ENCODE measurements around the gene PTK6.
A peak's percentile ranks its signal among the peaks of the same experiment; 100 is the strongest.
"Not testable (repeated sequence)": the region's sequence is repeated elsewhere in the genome, so short reads cannot be mapped to it uniquely, and the experiment has no call there.

PTK6 gene
- 1.4 to 4.5 (median 2.5) reads per million in 17 experiments for total RNA-seq

- DNase-seq = peak; percentile 77 to 93 (median 89)
Observed at GRCh38 chr20:63536997-63537524, at the start of gene PTK6. Gene PTK6, minus strand, starts transcription at chr20:63537376. Its CDS starts 62 bp downstream, at chr20:63537314.

GRCh38 chr20:63586797-63587196, 49.6 kb upstream of the PTK6 start:
- no peak for DNase-seq

GRCh38 chr20:63585616-63586565, 48.7 kb upstream of the PTK6 start:
- DNase-seq = no peak

- DNase-seq = no peak
Observed at GRCh38 chr20:63582382-63583063, 45.3 kb upstream of the PTK6 start.

DNA sequence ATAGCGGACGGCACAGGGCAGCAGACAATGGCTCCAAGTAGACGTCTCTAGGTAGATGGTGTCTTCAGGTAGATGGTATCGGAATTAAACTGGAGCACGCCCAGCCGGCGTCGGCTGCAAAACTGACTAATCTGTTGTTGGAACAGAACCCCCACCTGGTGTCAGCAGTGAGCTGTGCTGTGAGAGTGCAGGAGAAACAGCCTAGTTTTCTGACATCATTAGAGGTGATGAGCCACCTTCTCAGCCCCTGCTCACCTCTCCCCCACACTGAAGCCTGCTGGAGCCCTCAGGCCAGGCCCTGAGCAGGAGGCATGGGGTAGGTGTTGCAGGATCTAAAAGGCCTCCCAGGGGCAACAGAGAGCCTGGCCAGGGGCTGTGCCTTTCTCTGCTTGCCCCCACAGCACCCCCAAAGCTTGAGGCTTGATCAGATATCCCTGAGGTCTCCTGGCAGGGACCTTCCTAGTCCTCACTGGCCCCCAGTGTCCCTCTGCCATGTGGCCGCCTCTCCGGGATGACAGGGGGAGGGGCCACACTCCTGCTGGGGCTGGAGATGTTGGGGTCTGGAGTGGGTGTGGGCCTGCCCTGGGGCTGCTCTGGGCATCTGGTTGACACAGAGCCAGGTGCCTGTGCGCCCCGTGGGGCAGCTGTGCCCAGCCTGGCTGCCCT, 43.8 kb upstream of the PTK6 start:
- peak; percentile 38 to 72 (median 60) for DNase-seq

DNA sequence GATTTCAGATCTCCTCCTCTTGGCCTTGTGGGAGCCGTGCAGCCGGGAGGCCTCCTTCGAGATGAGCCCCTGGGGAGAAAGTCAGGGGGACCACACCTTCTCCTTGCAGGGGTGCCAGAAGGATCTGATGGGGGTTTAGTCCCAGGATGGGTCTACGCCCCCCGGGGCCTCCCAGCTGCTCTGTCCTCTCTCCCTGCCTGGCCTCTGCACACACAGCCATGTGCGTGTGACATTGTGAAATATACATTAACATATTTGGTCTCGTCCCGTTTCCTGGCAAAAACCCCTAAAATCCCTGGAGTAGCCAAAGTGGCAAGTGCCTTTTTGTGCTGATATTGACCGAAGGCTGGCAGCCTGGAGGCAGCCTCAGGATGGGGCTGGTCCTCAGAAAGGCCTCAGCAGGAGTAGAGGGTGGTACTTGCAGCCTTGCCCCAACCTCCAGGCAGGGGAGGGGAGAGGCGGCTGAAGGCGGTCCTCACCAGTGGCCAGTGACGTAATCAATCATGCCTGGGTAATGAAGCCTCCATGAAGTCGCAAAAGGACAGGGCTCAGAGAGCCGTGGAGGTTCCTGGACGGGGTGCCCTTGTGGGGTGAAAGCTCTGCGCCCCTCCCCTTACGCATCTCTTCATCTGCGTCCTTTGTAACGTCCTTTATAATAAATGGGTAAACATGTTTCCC, 42.0 kb upstream of the PTK6 start:
- DNase-seq = peak; percentile 17 to 47 (median 44)

DNA sequence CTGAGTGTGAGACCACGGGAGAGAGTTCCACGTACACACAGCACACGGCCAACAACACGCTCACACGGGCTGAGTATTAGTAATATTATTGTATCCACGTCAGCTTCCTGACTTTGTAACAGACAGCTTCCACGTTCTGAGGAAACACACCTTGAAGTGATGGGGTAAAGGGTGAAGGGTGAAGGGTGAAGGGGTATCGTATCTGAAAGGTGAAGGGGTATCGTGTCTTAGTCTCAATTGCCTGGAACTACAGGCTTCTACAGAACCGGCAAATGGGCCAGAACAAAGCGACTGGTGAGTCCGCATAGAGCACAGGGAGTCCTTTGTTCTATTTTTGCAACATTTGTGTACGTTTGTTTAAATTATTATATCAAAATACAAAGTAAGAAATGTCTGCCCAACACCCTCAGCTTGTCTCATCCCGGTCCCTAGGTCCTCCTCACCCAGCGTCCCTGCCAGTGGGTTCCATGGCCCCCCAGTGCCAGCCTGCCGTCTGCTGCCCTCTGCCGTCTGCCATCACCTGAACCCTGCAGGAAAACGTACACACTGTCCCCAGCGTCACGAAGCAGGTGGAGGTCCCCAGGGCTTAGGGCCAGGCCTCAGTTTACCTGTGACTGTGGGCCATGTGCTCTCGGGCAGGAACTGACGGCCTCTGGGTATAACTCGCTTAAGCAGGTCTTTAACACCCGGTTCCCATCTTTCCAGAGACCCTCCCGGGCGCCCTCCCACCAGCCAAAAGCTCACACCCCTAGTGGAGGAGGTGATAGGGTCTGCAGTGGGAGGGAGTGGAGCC, 41.2 kb upstream of the PTK6 start:
- DNase-seq = no peak

GRCh38 chr20:63577317-63577894, 40.2 kb upstream of the PTK6 start:
- no peak for DNase-seq

DNA sequence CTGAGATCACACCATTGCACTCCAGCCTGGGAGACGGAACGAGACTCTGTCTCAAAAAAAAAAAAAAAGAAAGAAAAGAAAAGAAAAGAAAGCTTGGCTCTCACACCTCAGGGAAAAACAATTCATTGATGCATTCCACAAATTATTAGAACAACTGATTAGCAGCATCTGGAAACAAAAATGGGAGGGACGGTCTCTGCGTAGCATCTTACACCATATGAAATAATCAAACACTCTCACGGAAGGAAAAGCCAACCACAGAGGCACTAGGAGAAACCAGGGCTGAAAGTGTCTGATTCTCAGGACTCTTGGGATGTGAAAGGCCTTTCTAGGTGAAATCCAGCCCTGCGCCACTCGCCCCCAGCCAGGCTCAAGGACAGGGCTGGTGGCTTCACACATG, 39.1 kb upstream of the PTK6 start:
- DNase-seq = no peak

- DNase-seq = no peak
Observed at GRCh38 chr20:63574829-63575743, 37.9 kb upstream of the PTK6 start.

DNA sequence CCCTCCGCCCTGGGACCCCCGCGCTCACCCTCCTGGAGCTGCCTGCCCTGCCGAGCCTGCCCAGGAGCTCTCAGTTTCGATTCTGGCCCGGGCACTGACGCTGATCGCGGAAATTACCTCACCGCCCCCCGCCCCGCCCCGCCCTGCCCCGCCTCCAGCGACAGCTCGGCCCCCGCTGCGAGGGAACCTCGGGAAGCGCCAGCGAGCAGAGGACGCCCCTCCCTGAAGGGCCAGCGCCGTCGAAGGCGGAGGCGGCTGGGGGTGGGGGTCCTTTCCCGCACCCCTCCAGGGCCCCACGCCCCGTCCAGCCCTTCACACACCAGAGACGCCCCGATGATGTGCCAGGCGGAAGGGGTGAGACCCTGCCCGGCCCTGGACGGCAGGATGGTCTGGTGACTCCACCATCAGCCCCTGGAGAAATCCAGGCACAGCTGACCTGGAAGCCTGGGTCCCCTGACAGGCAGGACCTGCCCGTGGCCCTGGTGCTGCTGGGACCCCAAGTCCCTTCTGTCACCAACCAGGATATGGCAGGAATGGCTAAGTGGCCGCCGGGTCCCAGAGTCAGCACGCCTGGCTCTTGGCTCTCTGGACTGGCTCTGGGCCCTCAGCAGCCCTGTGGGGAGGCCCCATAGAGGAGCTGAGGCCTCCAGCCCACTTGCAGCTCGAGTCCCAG, 37.1 kb upstream of the PTK6 start, which contains the start of gene HELZ2:
Gene HELZ2 (minus strand): TSS at position 84 of the 673 bp plus-strand sequence. CDS start 1,854 bp downstream, outside the sequence.
- DNase-seq = peak; percentile 69 to 88 (median 81)

DNA sequence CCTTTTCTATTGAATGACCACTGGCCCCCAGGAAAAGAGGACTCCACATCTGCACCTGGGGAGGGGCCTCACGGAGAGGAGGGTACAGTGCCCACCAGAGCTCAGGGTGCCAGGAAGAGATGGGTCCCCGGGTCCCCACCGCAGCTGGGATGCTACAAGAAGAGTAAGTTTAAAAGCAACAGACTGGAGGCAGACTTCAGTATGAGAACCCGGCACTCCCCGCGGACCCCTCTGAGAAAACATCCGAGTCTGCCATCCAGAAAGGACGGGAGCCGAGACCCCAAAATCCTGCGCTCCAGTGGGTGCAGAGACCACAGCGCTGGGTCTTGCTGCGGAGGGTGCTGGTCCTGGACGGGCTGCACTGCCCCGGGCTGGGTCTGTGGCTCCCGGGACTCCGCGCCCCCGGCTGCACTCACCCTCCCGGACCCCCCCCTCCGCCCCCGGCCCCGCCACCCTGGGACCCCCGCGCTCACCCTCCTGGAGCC, 36.5 kb upstream of the PTK6 start:
- DNase-seq = no peak

DNA sequence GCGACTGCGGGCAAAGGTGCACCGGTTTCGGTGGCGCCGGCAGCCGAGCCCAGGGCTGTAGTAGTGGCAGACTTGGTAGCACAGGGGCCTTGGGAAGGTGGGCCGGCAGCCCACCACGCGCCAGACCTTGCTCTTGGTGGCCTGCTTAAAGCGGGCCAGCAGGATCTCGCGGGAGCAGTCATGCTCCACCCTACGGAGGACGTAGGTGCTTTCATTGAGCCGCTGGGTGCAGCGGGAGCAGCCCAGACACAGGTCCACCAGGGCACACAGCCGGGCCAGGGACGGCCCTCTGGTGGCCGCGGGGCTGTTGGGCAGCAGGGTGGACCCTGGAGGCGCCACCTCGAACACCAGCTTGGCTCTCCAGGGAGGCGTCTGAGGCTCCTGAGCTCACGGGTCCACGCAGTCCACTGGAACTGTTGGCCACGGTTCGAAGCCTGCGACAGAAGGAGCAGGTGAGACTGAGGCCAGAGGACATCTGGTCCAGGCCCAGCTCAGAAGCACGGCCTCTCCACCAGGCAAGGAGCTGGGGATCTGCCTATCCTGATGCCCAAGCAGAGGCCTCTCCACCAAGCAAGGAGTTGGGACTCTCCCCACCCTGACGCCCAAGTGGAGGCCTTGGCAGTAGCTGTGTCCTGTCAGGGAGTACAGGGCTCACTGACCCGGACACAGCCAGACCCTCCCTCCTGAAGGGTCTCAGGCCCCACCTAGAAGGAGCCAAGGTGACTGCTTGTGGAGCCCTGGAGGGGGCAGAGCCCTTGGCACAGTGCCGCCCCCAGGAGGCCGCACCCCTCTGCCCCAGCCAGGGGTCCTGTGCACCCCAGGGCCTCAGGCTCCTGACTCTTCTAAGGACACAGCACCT, 35.8 kb upstream of the PTK6 start:
- no peak for DNase-seq

GRCh38 chr20:63572071-63572787, 35.1 kb upstream of the PTK6 start:
- DNase-seq = no peak

DNA sequence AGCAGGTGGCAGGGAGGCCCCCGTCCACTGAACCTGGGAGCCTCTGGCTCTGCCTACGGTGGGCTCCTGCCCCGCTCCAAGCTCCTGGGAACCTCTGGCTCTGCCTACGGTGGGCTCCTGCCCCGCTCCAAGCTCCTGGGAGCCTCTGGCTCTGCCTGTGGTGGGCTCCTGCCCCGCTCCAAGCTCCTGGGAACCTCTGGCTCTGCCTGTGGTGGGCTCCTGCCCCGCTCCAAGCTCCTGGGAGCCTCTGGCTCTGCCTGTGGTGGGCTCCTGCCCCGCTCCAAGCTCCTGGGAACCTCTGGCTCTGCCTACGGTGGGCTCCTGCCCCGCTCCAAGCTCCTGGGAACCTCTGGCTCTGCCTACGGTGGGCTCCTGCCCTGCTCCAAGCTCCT, 33.9 kb upstream of the PTK6 start:
- not testable (repeated sequence) for DNase-seq

DNA sequence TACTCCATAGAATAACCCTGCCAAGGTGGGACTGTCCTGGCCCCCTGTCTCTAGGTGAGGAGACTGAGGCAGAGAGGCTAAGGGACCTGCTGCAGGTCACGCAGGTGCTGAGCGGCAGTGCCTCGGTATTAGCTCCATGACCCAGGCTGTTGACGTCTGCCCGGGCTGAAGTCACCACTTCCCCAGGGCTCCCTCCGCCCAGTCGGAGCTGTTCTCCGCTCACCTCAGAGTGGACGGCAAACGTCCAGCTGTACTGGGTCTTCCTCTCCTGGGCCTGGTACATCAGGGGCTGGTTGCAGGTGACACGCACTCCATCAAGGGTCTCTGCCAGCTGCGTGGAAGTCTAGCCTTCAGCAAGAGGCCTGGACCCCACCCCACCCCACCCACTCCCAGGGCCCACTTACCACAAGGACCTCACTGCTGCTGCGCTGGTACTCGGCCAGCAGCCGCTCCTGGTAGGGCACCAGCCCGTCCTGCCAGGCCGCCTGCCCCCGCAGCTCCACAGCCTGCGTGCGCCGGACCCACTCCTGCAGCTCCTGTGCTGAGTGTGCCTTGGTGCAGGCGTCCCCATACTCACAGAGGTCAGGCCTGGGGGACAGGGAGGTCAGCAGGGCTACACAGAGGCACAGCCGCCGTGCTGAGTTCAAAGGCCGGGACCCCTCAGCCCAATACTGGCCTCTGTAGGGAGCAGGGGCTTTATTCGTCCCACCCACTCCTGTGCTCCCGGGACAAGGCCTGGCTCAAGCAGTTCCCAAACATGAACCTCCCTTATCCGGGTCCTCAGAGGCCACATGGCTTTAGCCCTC, 33.3 kb upstream of the PTK6 start:
- no peak for DNase-seq
